22Rv1 (cell line): Measurements from ENCODE around the gene RREB1.
A peak's percentile ranks its signal among the peaks of the same experiment; 100 is the strongest.

ENCODE experiments used
- H3K27ac ChIP-seq: fragments of 450-650 bp; 2 replicates; pipeline ENCODE4 v1.5.1; 2017
- CTCF ChIP-seq: fragments of 450-650 bp; IDR thresholded peaks from 2 replicates; pipeline ENCODE4 v1.5.1; 2017; ENCODE audit warnings: mild to moderate bottlenecking
- ZFX ChIP-seq: fragments of 450-650 bp; IDR thresholded peaks from 2 replicates; pipeline ENCODE4 v1.6.1; 2017; ENCODE audit warnings: antibody characterized with exemption, borderline replicate concordance

Gene RREB1, protein sequence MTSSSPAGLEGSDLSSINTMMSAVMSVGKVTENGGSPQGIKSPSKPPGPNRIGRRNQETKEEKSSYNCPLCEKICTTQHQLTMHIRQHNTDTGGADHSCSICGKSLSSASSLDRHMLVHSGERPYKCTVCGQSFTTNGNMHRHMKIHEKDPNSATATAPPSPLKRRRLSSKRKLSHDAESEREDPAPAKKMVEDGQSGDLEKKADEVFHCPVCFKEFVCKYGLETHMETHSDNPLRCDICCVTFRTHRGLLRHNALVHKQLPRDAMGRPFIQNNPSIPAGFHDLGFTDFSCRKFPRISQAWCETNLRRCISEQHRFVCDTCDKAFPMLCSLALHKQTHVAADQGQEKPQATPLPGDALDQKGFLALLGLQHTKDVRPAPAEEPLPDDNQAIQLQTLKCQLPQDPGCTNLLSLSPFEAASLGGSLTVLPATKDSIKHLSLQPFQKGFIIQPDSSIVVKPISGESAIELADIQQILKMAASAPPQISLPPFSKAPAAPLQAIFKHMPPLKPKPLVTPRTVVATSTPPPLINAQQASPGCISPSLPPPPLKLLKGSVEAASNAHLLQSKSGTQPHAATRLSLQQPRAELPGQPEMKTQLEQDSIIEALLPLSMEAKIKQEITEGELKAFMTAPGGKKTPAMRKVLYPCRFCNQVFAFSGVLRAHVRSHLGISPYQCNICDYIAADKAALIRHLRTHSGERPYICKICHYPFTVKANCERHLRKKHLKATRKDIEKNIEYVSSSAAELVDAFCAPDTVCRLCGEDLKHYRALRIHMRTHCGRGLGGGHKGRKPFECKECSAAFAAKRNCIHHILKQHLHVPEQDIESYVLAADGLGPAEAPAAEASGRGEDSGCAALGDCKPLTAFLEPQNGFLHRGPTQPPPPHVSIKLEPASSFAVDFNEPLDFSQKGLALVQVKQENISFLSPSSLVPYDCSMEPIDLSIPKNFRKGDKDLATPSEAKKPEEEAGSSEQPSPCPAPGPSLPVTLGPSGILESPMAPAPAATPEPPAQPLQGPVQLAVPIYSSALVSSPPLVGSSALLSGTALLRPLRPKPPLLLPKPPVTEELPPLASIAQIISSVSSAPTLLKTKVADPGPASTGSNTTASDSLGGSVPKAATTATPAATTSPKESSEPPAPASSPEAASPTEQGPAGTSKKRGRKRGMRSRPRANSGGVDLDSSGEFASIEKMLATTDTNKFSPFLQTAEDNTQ (N-terminal part only)

GRCh38 chr6:7107578-7108195, at the start of gene RREB1:
RREB1 (plus strand) TSS chr6:7107961; CDS start chr6:7181912, 73,951 bp downstream.
- TF ChIP-seq CTCF (no peak), ZFX (no peak)
- H3K27ac ChIP-seq = peak within 1 kb of the TSS; percentile 80

GRCh38 chr6:7058250-7058923, 49.4 kb upstream of the RREB1 start:
- no peak overlapping the region for H3K27ac ChIP-seq
- TF ChIP-seq ZFX (no peak), CTCF (no peak)

GRCh38 chr6:7060769-7061516, 46.8 kb upstream of the RREB1 start:
- no peak for TF ChIP-seq ZFX
- TF ChIP-seq CTCF = no peak
- H3K27ac ChIP-seq = peak overlapping the region; percentile 3; the same call in 1 of the 2 replicates

GRCh38 chr6:7062451-7063162, 45.2 kb upstream of the RREB1 start:
- no peak for TF ChIP-seq CTCF
- no peak for TF ChIP-seq ZFX
- H3K27ac ChIP-seq = no peak overlapping the region

DNA sequence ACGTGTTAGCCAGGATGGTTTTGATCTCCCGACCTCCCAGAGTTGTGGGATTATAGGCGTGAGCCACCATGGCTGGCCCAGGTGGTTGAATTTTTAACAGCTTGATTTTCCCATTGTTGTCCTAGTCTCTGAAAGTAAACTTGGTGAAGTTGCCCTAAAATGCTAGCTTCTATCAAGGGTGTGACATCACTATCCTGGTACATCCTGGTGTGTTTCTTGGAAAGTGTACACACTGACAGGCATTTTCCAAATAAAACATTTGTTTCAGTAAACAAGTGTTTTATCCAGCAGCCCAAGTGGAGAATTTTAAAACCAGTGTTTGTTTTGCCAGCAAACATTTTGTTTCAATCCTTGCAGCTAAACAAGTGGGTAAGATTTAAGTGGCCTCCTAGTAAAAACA, 40.5 kb upstream of the RREB1 start:
- TF ChIP-seq ZFX = no peak

GRCh38 chr6:7071405-7071804, 36.4 kb upstream of the RREB1 start:
- no peak for TF ChIP-seq ZFX
- no peak for TF ChIP-seq CTCF
- no peak overlapping the region for H3K27ac ChIP-seq

More for the DNA sequence above, 40.5 kb upstream of the RREB1 start:
- no peak overlapping the region for H3K27ac ChIP-seq
